Measurements from ENCODE around the gene HELT.

DNA sequence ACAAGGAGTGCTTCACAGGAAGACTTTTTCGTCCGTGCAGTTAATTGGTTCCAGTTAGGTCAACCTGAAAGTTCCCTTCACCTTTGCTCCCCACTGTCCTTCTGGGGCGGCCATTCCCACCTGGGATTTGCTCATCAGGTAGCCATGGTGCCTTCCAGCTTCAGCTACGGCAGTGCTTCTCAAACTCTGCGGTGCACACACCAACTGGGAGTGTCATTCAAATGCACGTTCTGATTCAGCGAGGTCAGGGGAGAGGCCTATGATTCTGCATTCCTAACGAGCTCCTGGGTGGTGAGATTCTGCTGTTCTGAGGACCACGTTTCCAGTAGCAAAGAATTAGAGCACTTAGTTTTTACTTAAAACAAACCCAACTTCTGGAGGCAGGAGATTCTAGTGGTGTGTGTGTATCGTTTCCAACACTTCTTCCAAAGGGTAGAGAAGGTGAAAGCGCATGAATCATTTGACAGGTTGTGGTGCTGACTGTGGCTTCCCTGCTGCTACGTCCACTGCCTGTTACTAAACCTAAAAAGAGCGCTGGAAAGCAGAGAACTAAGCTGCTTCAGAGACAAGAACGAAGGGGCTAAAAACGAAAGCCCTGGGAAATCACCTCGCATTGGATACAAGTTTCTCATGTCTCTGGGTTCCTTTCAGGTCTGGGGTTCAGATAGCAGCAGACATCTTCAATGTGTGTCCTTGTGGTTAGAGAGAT lies 4.7 kb upstream of the HELT start:
- TF ChIP-seq, protein P1, sequence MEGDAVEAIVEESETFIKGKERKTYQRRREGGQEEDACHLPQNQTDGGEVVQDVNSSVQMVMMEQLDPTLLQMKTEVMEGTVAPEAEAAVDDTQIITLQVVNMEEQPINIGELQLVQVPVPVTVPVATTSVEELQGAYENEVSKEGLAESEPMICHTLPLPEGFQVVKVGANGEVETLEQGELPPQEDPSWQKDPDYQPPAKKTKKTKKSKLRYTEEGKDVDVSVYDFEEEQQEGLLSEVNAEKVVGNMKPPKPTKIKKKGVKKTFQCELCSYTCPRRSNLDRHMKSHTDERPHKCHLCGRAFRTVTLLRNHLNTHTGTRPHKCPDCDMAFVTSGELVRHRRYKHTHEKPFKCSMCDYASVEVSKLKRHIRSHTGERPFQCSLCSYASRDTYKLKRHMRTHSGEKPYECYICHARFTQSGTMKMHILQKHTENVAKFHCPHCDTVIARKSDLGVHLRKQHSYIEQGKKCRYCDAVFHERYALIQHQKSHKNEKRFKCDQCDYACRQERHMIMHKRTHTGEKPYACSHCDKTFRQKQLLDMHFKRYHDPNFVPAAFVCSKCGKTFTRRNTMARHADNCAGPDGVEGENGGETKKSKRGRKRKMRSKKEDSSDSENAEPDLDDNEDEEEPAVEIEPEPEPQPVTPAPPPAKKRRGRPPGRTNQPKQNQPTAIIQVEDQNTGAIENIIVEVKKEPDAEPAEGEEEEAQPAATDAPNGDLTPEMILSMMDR (IDR thresholded peaks at IDR 0.05) = no peak
- no peak for TF ChIP-seq POLR2A (IDR thresholded peaks at IDR 0.05)
